Measurements from ENCODE around the gene EPB41L3.

EPB41L3 gene

GRCh38 chr18:5543773-5544389 lies at the start of gene EPB41L3:
Gene EPB41L3, minus strand, starts transcription at chr18:5543997. Its CDS starts 54,814 bp downstream, at chr18:5489183.
- H3K27ac ChIP-seq: no peak within 1 kb of the TSS
- no peak for TF ChIP-seq CTCF (conservative IDR thresholded peaks at IDR 0.05)

- no peak for TF ChIP-seq CTCF (conservative IDR thresholded peaks at IDR 0.05)
- no peak overlapping the region for H3K27ac ChIP-seq
Measured at GRCh38 chr18:5588529-5588928, 44.7 kb upstream of the EPB41L3 start.

GRCh38 chr18:5585653-5586052 lies 41.9 kb upstream of the EPB41L3 start:
- TF ChIP-seq CTCF (conservative IDR thresholded peaks at IDR 0.05): no peak
- no peak overlapping the region for H3K27ac ChIP-seq

GRCh38 chr18:5584746-5585417 lies 41.1 kb upstream of the EPB41L3 start:
- no peak overlapping the region for H3K27ac ChIP-seq
- TF ChIP-seq CTCF (conservative IDR thresholded peaks at IDR 0.05): no peak

- no peak overlapping the region for H3K27ac ChIP-seq
- no peak for TF ChIP-seq CTCF (conservative IDR thresholded peaks at IDR 0.05)
Measured at GRCh38 chr18:5582849-5583681, 39.3 kb upstream of the EPB41L3 start.

GRCh38 chr18:5582076-5582475 lies 38.3 kb upstream of the EPB41L3 start:
- TF ChIP-seq CTCF (conservative IDR thresholded peaks at IDR 0.05): no peak
- H3K27ac ChIP-seq: no peak overlapping the region

GRCh38 chr18:5574843-5575242 lies 31.0 kb upstream of the EPB41L3 start:
- no peak overlapping the region for H3K27ac ChIP-seq
- TF ChIP-seq CTCF (conservative IDR thresholded peaks at IDR 0.05): no peak

All from VCaP (cell line).